C4-2B (cell line): ENCODE results near the gene IGDCC3.

Experiments used
- CTCF ChIP-seq: fragments of 450-650 bp; conservative IDR thresholded peaks from 2 replicates; pipeline ENCODE4 v1.5.1; 2017; ENCODE audit warnings: mild to moderate bottlenecking
- ZFX ChIP-seq: fragments of 450-650 bp; IDR thresholded peaks from 2 replicates; pipeline ENCODE4 v1.6.1; 2017

- TF ChIP-seq CTCF (no peak), ZFX (no peak)
Measured at GRCh38 chr15:65365229-65365628, 12.6 kb downstream of the IGDCC3 start.
